Measurements from ENCODE around the gene RPEL1.
"Not testable (repeated sequence)": the region's sequence is repeated elsewhere in the genome, so short reads cannot be mapped to it uniquely, and the experiment has no call there.

RPEL1 gene

GRCh38 chr10:103206715-103207114 is 39.0 kb upstream of the RPEL1 start:
- 87 to 88% methylated on average over 3 of the region's 3 CpGs for WGBS, 2 experiments
- H3K4me1 ChIP-seq (ENCODE audit: control insufficient read depth, insufficient read depth, low read length); H3K27me3 ChIP-seq (ENCODE audit: control insufficient read depth, insufficient read depth, low read length, poor library complexity, severe bottlenecking); H3K27ac ChIP-seq (ENCODE audit: insufficient read depth, low read depth, low read length, poor library complexity, severe bottlenecking); H3K9me3 ChIP-seq (ENCODE audit: control insufficient read depth, low read length); H3K4me3 ChIP-seq (ENCODE audit: insufficient read depth, low read depth, low read length); H3K36me3 ChIP-seq (ENCODE audit: control insufficient read depth, insufficient read depth, low read length): not testable (repeated sequence)

DNA sequence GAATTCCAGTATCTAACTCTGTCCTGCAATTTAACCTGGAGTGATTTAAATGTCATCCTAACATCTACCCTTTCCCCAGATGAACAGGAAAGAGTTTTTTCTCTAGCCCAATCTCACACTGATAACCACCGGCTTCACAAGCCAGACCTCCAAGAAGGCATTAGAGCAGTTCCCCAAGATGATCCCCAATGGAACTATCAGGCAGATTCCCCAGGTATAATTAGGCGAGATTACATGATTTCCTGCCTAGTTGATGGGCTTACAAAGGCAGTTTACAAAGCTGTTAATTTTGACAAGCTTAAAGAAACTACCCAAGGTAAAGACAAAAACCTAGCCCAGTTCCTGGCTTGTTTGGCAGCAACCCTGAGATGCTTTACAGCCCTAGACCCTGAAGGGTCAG is 38.5 kb upstream of the RPEL1 start:
- WGBS, 2 experiments: 88 to 94% methylated on average over 2 of the region's 2 CpGs

DNA sequence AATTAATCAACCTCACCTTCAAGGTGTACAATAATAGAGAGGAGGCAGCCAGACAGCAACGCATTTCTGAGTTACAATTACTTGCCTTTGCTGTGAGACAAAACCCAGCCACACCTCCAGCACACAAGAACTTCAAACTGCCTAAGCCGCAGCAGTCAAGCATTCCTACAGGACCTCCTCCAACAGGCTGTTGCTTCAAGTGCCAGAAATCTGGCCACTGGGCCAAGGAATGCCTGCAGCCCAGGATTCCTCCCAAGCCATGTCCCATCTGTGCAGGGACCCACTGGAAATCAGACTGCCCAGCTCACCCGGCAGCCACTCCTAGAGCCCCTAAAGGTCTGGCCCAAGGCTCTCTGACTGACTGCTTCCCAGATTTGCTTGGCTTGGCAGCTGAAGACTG is 38.0 kb upstream of the RPEL1 start:
- not testable (repeated sequence) for H3K4me1 ChIP-seq (ENCODE audit: control insufficient read depth, insufficient read depth, low read length); H3K27me3 ChIP-seq (ENCODE audit: control insufficient read depth, insufficient read depth, low read length, poor library complexity, severe bottlenecking); H3K9me3 ChIP-seq (ENCODE audit: control insufficient read depth, low read length); H3K36me3 ChIP-seq (ENCODE audit: control insufficient read depth, insufficient read depth, low read length); H3K27ac ChIP-seq (ENCODE audit: insufficient read depth, low read depth, low read length, poor library complexity, severe bottlenecking); H3K4me3 ChIP-seq (ENCODE audit: insufficient read depth, low read depth, low read length)
- WGBS, 2 experiments: 88% methylated on average over 3 of the region's 3 CpGs

More for the DNA sequence above, 38.5 kb upstream of the RPEL1 start:
- Histone ChIP-seq H3K4me3 (ENCODE audit: insufficient read depth, low read depth, low read length) (no peak overlapping the region), H3K27ac (ENCODE audit: insufficient read depth, low read depth, low read length, poor library complexity, severe bottlenecking) (no peak overlapping the region), H3K4me1 (ENCODE audit: control insufficient read depth, insufficient read depth, low read length) (peaks cover 9% of the 10 kb centered on the region), H3K36me3 (ENCODE audit: control insufficient read depth, insufficient read depth, low read length) (no peaks in the 10 kb centered on the region), H3K9me3 (ENCODE audit: control insufficient read depth, low read length) (no peaks in the 10 kb centered on the region), H3K27me3 (ENCODE audit: control insufficient read depth, insufficient read depth, low read length, poor library complexity, severe bottlenecking) (no peaks in the 10 kb centered on the region)

DNA sequence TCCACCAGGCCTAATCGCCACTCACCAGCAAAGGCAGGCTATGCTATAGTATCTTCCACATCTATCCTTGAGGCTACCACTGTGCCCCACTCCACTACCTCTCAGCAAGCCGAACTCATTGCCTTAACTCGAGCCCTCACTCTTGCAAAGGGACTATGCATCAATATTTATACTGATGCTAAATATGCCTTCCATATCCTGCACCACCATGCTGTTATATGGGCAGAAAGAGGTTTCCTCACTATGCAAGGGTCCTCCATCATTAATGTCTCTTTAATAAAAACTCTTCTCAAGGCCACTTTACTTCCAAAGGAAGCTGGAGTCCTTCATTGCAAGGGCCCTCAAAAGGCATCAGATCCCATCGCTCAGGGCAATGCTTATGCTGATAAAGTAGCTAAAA is 35.4 kb upstream of the RPEL1 start:
- not testable (repeated sequence) for H3K9me3 ChIP-seq (ENCODE audit: control insufficient read depth, low read length); H3K36me3 ChIP-seq (ENCODE audit: control insufficient read depth, insufficient read depth, low read length); H3K4me3 ChIP-seq (ENCODE audit: insufficient read depth, low read depth, low read length); H3K4me1 ChIP-seq (ENCODE audit: control insufficient read depth, insufficient read depth, low read length); H3K27ac ChIP-seq (ENCODE audit: insufficient read depth, low read depth, low read length, poor library complexity, severe bottlenecking); H3K27me3 ChIP-seq (ENCODE audit: control insufficient read depth, insufficient read depth, low read length, poor library complexity, severe bottlenecking)
- 93 to 97% methylated on average over 4 of the region's 4 CpGs for WGBS, 2 experiments

DNA sequence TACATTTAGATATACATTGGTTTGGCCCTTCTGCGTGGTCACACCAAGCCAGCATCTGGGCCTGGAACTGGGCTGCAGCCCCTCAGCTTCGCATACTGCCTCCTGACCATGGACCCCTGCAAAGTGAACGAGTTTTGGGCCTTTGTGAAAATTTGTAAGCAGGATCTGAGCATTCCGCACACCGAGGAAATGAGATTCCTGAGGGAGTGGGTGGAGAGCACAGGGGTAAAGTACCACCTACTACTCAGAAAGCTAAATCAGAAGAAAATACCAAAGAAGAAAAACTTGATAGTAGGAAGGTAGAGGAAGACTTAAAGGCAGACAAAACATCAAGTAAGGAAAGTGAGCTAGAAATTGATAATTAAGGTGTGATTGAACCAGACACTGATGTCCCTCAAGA is 30.1 kb upstream of the RPEL1 start:
- Histone ChIP-seq H3K4me1 (ENCODE audit: control insufficient read depth, insufficient read depth, low read length) (no peaks in the 10 kb centered on the region), H3K36me3 (ENCODE audit: control insufficient read depth, insufficient read depth, low read length) (no peaks in the 10 kb centered on the region), H3K4me3 (ENCODE audit: insufficient read depth, low read depth, low read length) (no peak overlapping the region), H3K27me3 (ENCODE audit: control insufficient read depth, insufficient read depth, low read length, poor library complexity, severe bottlenecking) (no peaks in the 10 kb centered on the region), H3K9me3 (ENCODE audit: control insufficient read depth, low read length) (no peaks in the 10 kb centered on the region), H3K27ac (ENCODE audit: insufficient read depth, low read depth, low read length, poor library complexity, severe bottlenecking) (no peak overlapping the region)
- WGBS, 2 experiments: 67 to 73% methylated on average over 5 of the region's 5 CpGs

- H3K4me1 ChIP-seq (ENCODE audit: control insufficient read depth, insufficient read depth, low read length); H3K4me3 ChIP-seq (ENCODE audit: insufficient read depth, low read depth, low read length); H3K27ac ChIP-seq (ENCODE audit: insufficient read depth, low read depth, low read length, poor library complexity, severe bottlenecking); H3K36me3 ChIP-seq (ENCODE audit: control insufficient read depth, insufficient read depth, low read length); H3K27me3 ChIP-seq (ENCODE audit: control insufficient read depth, insufficient read depth, low read length, poor library complexity, severe bottlenecking); H3K9me3 ChIP-seq (ENCODE audit: control insufficient read depth, low read length): not testable (repeated sequence)
- 74 to 76% methylated on average over 4 of the region's 4 CpGs for WGBS, 2 experiments
These were observed 29.3 kb upstream of the RPEL1 start for GRCh38 chr10:103216362-103216761.

- Histone ChIP-seq H3K4me3 (ENCODE audit: insufficient read depth, low read depth, low read length) (no peak overlapping the region), H3K27ac (ENCODE audit: insufficient read depth, low read depth, low read length, poor library complexity, severe bottlenecking) (no peak overlapping the region), H3K36me3 (ENCODE audit: control insufficient read depth, insufficient read depth, low read length) (no peaks in the 10 kb centered on the region), H3K9me3 (ENCODE audit: control insufficient read depth, low read length) (peaks cover 2% of the 10 kb centered on the region), H3K27me3 (ENCODE audit: control insufficient read depth, insufficient read depth, low read length, poor library complexity, severe bottlenecking) (no peaks in the 10 kb centered on the region), H3K4me1 (ENCODE audit: control insufficient read depth, insufficient read depth, low read length) (no peaks in the 10 kb centered on the region)
- WGBS, 2 experiments: 90 to 92% methylated on average over 4 of the region's 4 CpGs
These were observed 21.6 kb upstream of the RPEL1 start for GRCh38 chr10:103224133-103224532.

- not testable (repeated sequence) for H3K9me3 ChIP-seq (ENCODE audit: control insufficient read depth, low read length); H3K27ac ChIP-seq (ENCODE audit: insufficient read depth, low read depth, low read length, poor library complexity, severe bottlenecking); H3K4me3 ChIP-seq (ENCODE audit: insufficient read depth, low read depth, low read length); H3K4me1 ChIP-seq (ENCODE audit: control insufficient read depth, insufficient read depth, low read length); H3K27me3 ChIP-seq (ENCODE audit: control insufficient read depth, insufficient read depth, low read length, poor library complexity, severe bottlenecking); H3K36me3 ChIP-seq (ENCODE audit: control insufficient read depth, insufficient read depth, low read length)
- WGBS, 2 experiments: 91 to 94% methylated on average over 5 of the region's 5 CpGs
These were observed 21.0 kb upstream of the RPEL1 start for GRCh38 chr10:103224721-103225120.

DNA sequence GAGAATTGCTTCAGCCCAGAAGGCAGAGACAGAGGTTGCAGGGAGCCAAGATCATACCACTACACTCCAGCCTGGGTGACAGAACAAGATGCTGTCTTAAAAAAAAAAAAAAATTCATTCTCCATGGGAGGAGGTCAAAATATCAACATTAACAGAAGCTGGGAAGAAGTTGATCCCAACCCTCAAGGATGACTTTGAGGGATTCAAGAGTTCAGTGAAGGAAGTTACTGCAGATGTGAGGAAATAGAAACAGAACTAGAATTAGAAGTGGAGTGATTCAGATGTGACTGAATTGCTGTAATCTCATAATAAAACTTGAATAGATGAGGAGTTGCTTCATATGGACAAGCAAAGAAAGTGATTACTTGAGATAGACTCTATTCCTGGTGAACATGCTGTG is 19.7 kb upstream of the RPEL1 start:
- no peak overlapping the region for H3K27ac ChIP-seq (ENCODE audit: insufficient read depth, low read depth, low read length, poor library complexity, severe bottlenecking)
- peaks cover 2% of the 10 kb centered on the region for H3K9me3 ChIP-seq (ENCODE audit: control insufficient read depth, low read length)
- H3K4me1 ChIP-seq (ENCODE audit: control insufficient read depth, insufficient read depth, low read length): peaks cover 4% of the 10 kb centered on the region
- no peaks in the 10 kb centered on the region for H3K27me3 ChIP-seq (ENCODE audit: control insufficient read depth, insufficient read depth, low read length, poor library complexity, severe bottlenecking)
- no peaks in the 10 kb centered on the region for H3K36me3 ChIP-seq (ENCODE audit: control insufficient read depth, insufficient read depth, low read length)
- H3K4me3 ChIP-seq (ENCODE audit: insufficient read depth, low read depth, low read length): no peak overlapping the region

- peaks cover 2% of the 10 kb centered on the region for H3K9me3 ChIP-seq (ENCODE audit: control insufficient read depth, low read length)
- no peak overlapping the region for H3K4me3 ChIP-seq (ENCODE audit: insufficient read depth, low read depth, low read length)
- no peaks in the 10 kb centered on the region for H3K36me3 ChIP-seq (ENCODE audit: control insufficient read depth, insufficient read depth, low read length)
- H3K27me3 ChIP-seq (ENCODE audit: control insufficient read depth, insufficient read depth, low read length, poor library complexity, severe bottlenecking): no peaks in the 10 kb centered on the region
- H3K4me1 ChIP-seq (ENCODE audit: control insufficient read depth, insufficient read depth, low read length): peaks cover 5% of the 10 kb centered on the region
- H3K27ac ChIP-seq (ENCODE audit: insufficient read depth, low read depth, low read length, poor library complexity, severe bottlenecking): no peak overlapping the region
- WGBS, 2 experiments: 88 to 94% methylated on average over 1 of the region's 1 CpG
These were observed 18.3 kb upstream of the RPEL1 start for GRCh38 chr10:103227416-103227815.

- Histone ChIP-seq H3K9me3 (ENCODE audit: control insufficient read depth, low read length) (no peaks in the 10 kb centered on the region), H3K4me1 (ENCODE audit: control insufficient read depth, insufficient read depth, low read length) (peaks cover 5% of the 10 kb centered on the region), H3K27me3 (ENCODE audit: control insufficient read depth, insufficient read depth, low read length, poor library complexity, severe bottlenecking) (no peaks in the 10 kb centered on the region), H3K4me3 (ENCODE audit: insufficient read depth, low read depth, low read length) (no peak overlapping the region), H3K36me3 (ENCODE audit: control insufficient read depth, insufficient read depth, low read length) (no peaks in the 10 kb centered on the region), H3K27ac (ENCODE audit: insufficient read depth, low read depth, low read length, poor library complexity, severe bottlenecking) (peak overlapping the region; percentile 82)
- 23 to 33% methylated on average over 3 to 4 of the region's 4 CpGs for WGBS, 2 experiments
These were observed 14.6 kb upstream of the RPEL1 start for GRCh38 chr10:103231047-103231551.
